ENCODE measurements around the gene ZKSCAN1.

ZKSCAN1 gene

DNA sequence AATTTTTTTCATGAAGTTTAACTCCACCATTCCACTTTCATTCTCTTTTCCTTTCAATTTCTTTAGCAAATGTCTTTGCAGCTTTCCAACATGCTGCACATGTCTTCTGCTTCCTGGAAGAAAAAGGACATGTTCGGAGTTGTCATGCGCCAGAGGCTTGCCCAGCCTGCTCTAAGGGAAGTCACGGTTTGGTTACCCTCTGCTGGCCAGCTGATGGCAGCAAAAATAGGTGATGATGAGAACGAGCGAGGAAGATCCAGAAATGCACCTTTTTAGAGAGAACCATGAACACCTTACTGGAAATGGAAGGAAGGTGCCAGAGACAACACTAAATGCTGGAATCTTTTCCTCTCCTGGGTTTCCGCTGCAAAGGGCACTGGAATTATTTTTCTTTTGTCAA is 29.3 kb downstream of the ZKSCAN1 start:
- no peaks in the 10 kb centered on the region for H3K9me3 Mint-ChIP-seq (ENCODE audit: low read depth)
- no peak overlapping the region for H3K4me3 Mint-ChIP-seq
- peaks cover 26% of the 10 kb centered on the region for H3K4me1 Mint-ChIP-seq (ENCODE audit: low read depth)
- H3K36me3 Mint-ChIP-seq = no peaks in the 10 kb centered on the region
- H3K27me3 Mint-ChIP-seq = no peaks in the 10 kb centered on the region
- no peak overlapping the region for H3K27ac Mint-ChIP-seq

DNA sequence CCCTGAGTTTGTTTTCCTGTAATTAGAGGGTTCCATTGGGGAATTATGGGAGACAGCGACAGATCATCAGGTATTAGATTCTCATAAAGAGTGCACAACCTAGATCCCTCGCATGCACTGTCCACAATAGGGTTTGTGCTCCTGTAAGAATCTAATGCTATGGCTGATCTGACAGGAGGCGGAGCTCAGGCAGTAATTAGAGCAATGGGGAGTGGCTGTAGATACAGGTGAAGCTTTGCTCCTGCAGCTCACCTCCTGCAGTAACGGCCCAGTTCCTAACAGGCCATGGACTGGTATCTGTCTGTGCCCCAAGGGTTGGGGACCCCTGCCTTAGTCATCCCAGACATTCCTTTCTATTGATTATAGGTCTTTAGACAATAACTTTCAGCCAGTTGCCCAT is 33.3 kb downstream of the ZKSCAN1 start:
- H3K4me3 Mint-ChIP-seq = peak overlapping the region; percentile 91
- no peaks in the 10 kb centered on the region for H3K9me3 Mint-ChIP-seq (ENCODE audit: low read depth)
- no peaks in the 10 kb centered on the region for H3K36me3 Mint-ChIP-seq
- peaks cover 23% of the 10 kb centered on the region for H3K4me1 Mint-ChIP-seq (ENCODE audit: low read depth)
- H3K27ac Mint-ChIP-seq = peak overlapping the region; percentile 82
- no peaks in the 10 kb centered on the region for H3K27me3 Mint-ChIP-seq

DNA sequence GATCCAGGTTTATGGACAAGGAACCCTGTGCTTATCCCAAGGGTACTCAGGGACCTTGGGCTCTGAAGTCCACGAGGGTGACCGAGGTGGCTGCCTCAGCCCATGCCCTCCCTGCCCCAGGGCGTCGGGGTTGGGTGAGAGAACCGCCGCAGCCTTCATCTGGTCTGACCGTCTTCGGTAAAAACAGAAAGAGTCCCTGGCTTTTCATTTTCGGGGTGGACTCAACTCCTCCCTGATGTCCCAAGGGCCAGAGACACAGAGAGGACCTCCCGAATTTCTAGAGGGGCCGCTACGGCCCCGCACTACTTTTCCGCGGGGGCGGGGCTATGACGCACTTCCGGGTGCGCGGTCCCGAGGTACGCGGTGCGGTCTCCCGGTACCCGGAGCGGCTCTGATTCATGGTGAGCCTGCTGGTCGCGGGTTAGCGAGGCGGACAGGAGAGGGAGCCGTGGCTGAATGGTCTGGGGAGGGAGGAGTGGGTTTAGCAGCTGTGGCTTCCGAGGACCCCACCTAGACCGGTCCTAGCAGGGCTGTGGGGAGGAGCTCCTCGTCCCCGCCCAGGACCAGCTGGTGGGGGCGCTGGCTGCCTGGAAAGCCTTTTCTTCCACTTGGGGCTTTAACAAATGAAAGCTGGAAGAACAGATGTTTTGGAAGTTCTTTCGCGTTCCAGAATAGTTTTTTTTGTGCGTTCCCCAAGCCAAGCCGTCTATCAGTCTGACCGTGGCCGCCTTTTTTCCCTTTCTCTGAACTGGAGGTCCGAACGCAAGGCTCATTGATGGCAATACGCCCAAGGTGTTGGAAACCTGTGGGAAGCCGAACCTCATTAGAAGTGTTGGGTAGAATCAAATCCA is 34.3 kb downstream of the ZKSCAN1 start, which contains the start of gene ZSCAN21:
ZSCAN21 (plus strand) TSS at position 334 of the 851 bp plus-strand sequence. CDS start 7,233 bp downstream, outside the sequence.
- Mint-ChIP-seq H3K27ac (peak within 1 kb of the TSS; percentile 90), H3K4me3 (peak within 1 kb of the TSS; percentile 91), H3K36me3 (no peaks in the 10 kb centered on the region), H3K9me3 (ENCODE audit: low read depth) (no peaks in the 10 kb centered on the region), H3K4me1 (ENCODE audit: low read depth) (peaks cover 23% of the 10 kb centered on the region), H3K27me3 (no peaks in the 10 kb centered on the region)

DNA sequence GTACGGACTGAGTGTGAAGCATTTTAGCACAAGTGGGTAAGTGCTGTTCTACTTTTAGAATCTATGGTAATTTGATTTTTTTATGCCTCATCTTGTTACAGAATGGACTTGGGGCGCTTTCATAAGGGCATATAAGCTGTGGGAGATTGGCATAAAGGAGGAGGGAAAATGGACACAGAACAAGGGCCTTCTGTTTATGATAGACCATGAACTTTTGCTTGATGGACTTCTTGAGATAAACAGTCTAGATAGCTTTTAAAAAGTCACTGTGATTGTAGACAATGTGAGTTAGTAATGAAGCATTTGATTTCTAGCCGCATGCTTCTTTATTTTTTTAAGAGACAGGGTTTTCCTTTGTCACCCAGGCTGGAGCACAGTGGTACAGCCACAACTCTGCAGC is 36.2 kb downstream of the ZKSCAN1 start:
- H3K9me3 Mint-ChIP-seq (ENCODE audit: low read depth) = no peaks in the 10 kb centered on the region
- no peaks in the 10 kb centered on the region for H3K27me3 Mint-ChIP-seq
- H3K4me1 Mint-ChIP-seq (ENCODE audit: low read depth) = peaks cover 22% of the 10 kb centered on the region
- H3K4me3 Mint-ChIP-seq = peak overlapping the region; percentile 74
- no peaks in the 10 kb centered on the region for H3K36me3 Mint-ChIP-seq
- no peak overlapping the region for H3K27ac Mint-ChIP-seq

DNA sequence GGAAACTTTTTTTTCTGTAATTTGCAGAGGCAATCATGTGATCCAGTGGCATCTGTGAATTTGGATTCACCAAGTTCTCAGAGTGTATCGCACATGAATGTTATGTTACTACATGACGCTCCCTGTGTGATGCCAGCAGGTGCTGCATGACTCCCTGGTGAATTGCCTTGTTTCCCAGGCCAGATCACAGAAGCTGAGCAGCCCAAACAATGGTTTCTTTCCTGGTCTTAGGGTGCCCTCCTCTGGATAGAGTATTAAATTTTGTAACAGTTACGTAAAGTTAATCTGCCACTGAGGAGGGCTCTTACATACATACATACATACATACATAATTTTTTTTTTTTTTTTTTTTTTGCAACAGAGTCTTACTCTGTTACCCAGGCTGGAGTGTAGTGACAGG is 37.8 kb downstream of the ZKSCAN1 start:
- peaks cover 22% of the 10 kb centered on the region for H3K4me1 Mint-ChIP-seq (ENCODE audit: low read depth)
- no peaks in the 10 kb centered on the region for H3K36me3 Mint-ChIP-seq
- H3K4me3 Mint-ChIP-seq = no peak overlapping the region
- H3K27ac Mint-ChIP-seq = no peak overlapping the region
- H3K27me3 Mint-ChIP-seq = no peaks in the 10 kb centered on the region
- H3K9me3 Mint-ChIP-seq (ENCODE audit: low read depth) = no peaks in the 10 kb centered on the region

DNA sequence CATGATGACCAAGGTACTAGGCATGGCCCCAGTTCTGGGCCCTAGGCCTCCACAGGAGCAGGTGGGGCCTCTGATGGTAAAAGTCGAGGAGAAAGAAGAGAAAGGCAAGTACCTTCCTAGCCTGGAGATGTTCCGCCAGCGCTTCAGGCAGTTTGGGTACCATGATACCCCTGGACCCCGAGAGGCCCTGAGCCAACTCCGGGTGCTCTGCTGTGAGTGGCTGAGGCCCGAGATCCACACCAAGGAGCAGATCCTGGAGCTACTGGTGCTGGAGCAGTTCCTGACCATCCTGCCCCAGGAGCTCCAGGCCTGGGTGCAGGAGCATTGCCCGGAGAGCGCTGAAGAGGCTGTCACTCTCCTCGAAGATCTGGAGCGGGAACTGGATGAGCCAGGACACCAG is 41.6 kb downstream of the ZKSCAN1 start:
- H3K4me1 Mint-ChIP-seq (ENCODE audit: low read depth) = peaks cover 4% of the 10 kb centered on the region
- H3K9me3 Mint-ChIP-seq (ENCODE audit: low read depth) = no peaks in the 10 kb centered on the region
- no peak overlapping the region for H3K27ac Mint-ChIP-seq
- no peaks in the 10 kb centered on the region for H3K27me3 Mint-ChIP-seq
- no peak overlapping the region for H3K4me3 Mint-ChIP-seq
- H3K36me3 Mint-ChIP-seq = peaks cover 3% of the 10 kb centered on the region

DNA sequence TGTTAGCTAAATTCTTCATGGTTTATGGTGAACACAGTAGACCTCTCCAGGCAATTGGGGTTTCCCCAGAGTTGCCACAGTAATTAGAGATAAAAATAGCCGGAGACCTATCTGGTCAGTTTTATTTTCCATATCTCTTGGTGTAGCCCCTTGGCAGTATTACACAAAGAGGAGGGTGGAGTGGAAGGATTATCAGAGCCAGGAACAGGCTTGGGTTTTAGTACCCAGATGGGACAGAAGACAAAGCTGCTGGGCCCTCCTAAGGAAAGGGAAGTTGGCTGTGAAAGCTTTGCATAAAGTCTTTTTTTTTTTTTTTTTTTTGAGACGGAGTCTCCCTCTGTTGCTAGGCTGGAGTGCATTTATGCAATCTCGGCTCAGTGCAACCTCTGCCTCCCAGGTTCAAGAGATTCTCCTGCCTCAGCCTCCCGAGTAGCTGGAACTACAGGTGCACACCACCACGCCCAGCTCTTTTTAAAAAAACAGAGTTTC is 43.9 kb downstream of the ZKSCAN1 start:
- no peaks in the 10 kb centered on the region for H3K9me3 Mint-ChIP-seq (ENCODE audit: low read depth)
- no peaks in the 10 kb centered on the region for H3K4me1 Mint-ChIP-seq (ENCODE audit: low read depth)
- no peak overlapping the region for H3K27ac Mint-ChIP-seq
- no peaks in the 10 kb centered on the region for H3K27me3 Mint-ChIP-seq
- peaks cover 5% of the 10 kb centered on the region for H3K36me3 Mint-ChIP-seq
- H3K4me3 Mint-ChIP-seq = no peak overlapping the region

DNA sequence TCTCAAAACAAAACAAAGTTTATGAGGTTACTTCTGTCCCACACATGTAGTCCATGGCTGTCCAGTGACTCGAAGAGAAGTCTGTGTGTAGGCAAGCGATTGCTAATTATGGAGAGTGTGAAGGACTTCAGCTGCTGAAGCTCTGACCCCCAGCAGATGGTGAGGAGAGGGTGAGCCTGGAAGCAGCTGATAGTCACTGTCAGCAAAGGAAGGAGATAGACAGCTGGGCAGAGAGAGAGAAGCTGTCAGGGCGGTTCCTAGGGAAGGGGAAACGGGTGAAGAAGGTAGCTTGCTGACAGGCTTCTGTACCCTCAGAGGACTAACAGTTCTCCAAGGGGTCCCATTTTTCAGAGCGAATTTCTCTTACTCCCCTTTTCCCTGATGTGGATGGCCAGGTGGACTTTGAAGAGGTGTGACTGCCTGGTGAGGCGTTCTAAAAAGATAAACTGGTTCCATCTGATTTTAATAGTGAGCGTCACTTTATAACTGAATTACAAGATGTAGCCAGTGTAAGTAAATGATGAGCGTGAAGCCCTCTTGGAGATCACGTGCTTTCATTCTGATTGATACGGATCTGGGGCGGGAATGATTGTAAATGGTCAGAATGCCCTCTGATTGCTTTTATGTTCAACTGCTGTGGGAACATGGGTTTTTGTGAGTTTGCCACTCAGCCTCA is 46.3 kb downstream of the ZKSCAN1 start:
- H3K27ac Mint-ChIP-seq = no peak overlapping the region

DNA sequence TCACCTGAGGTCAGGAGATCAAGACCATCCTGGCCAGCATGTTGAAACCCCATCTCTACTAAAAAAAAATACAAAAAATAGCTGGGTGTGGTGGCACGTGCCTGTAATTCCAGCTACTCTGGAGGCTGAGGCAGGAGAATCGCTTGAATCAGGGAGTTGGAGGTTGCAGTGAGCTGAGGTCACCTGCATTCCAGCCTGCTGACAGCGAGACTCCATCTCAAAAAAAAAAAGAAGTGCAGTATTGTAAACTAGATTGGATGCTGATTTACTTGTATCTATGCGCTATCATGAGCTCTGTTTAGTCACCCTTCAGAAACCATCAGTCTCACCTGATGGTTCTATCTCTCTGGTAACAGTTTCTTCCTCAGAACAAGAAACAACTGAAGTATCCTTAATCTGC is 48.0 kb downstream of the ZKSCAN1 start:
- no peak overlapping the region for H3K4me3 Mint-ChIP-seq
- H3K36me3 Mint-ChIP-seq = peaks cover 16% of the 10 kb centered on the region
- H3K9me3 Mint-ChIP-seq (ENCODE audit: low read depth) = no peaks in the 10 kb centered on the region
- no peaks in the 10 kb centered on the region for H3K4me1 Mint-ChIP-seq (ENCODE audit: low read depth)
- H3K27me3 Mint-ChIP-seq = no peaks in the 10 kb centered on the region
- no peak overlapping the region for H3K27ac Mint-ChIP-seq

More for the DNA sequence above, 46.3 kb downstream of the ZKSCAN1 start:
- Mint-ChIP-seq H3K36me3 (peaks cover 11% of the 10 kb centered on the region), H3K4me1 (ENCODE audit: low read depth) (no peaks in the 10 kb centered on the region), H3K27me3 (no peaks in the 10 kb centered on the region), H3K9me3 (ENCODE audit: low read depth) (no peaks in the 10 kb centered on the region), H3K4me3 (no peak overlapping the region)

DNA sequence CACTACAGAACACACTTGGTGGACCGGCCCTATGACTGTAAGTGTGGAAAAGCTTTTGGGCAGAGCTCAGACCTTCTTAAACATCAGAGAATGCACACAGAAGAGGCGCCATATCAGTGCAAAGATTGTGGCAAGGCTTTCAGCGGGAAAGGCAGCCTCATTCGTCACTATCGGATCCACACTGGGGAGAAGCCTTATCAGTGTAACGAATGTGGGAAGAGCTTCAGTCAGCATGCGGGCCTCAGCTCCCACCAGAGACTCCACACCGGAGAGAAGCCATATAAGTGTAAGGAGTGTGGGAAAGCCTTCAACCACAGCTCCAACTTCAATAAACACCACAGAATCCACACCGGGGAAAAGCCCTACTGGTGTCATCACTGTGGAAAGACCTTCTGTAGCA is 48.8 kb downstream of the ZKSCAN1 start:
- no peak overlapping the region for H3K4me3 Mint-ChIP-seq
- H3K36me3 Mint-ChIP-seq = peaks cover 16% of the 10 kb centered on the region
- H3K9me3 Mint-ChIP-seq (ENCODE audit: low read depth) = no peaks in the 10 kb centered on the region
- H3K4me1 Mint-ChIP-seq (ENCODE audit: low read depth) = no peaks in the 10 kb centered on the region
- no peaks in the 10 kb centered on the region for H3K27me3 Mint-ChIP-seq
- no peak overlapping the region for H3K27ac Mint-ChIP-seq

DNA sequence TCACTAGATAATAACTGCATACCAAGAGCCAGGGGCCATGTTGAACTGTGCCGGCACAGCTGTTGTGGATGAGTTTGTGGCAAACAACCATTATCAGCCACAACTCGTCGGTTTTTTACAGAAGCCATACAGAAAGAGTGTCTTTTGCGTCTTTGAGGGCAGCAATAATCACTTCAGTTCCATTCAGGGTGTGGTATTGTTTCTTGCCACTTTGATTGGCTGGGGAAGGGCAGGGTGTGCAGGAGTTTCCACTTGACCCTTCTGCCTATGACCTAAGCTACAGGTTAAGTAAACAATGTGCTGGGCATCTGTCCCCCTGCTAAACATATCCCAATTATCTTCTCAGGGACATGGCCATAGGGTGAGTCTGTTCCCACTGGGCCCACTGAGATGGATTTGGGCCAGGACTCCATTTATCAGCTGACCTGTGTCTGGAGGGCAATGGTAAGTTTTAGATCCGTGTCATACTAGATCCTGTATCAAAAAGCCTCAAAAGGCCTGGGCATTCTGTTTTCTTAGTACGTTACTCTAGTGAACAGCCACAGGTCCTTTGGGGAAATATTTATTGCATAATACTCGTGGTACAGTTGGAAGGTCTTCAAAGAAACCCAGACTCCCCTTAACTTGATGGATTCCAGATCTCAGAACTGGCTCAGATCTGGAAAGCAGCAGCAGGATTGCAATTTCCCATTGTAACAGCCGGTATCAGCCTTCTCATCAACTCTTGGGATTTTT is 50.2 kb downstream of the ZKSCAN1 start:
- Mint-ChIP-seq H3K9me3 (ENCODE audit: low read depth) (no peaks in the 10 kb centered on the region), H3K27ac (no peak overlapping the region), H3K4me1 (ENCODE audit: low read depth) (no peaks in the 10 kb centered on the region), H3K36me3 (peaks cover 24% of the 10 kb centered on the region), H3K27me3 (no peaks in the 10 kb centered on the region), H3K4me3 (no peak overlapping the region)

DNA sequence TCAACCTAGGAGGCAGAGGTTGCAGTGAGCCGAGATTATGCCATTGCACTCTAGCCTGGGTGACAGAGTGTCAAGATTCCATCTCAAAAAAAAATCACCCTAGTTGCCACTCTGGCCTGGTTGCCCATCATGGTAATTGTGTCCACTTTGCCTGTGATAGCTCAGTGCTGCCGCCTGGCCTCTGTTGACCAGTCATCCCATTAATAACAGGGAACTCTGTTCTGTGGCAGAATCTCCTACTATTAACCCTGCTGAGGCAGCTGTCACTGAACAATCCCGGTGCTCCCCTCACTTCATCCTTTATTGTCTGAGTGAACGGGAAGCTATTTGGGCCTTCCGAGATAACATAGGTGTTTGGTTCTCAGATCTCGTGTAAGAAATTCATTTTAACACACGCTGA is 51.6 kb downstream of the ZKSCAN1 start:
- Mint-ChIP-seq H3K9me3 (ENCODE audit: low read depth) (peaks cover 4% of the 10 kb centered on the region), H3K36me3 (peaks cover 35% of the 10 kb centered on the region), H3K27ac (no peak overlapping the region), H3K27me3 (no peaks in the 10 kb centered on the region), H3K4me1 (ENCODE audit: low read depth) (no peaks in the 10 kb centered on the region), H3K4me3 (no peak overlapping the region)

DNA sequence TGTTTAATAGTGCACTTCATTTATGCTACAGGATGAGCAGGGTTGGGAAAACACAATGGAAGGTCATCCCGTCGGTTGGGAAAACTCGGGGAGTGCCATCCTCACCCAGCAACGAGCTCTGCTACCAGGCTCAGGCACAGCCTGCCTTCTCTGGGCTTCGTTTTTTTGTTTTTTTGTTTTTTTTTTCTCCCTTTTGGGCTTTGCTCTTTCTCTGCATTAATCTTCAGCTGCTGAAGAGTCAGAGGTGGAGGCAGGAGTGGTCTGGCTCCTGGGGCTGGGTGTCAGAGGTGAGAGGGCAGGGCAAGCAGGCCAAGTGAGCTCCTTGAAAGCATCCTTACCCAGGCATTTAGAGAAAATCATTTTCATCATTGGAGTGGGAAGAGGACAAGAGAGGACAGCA is 54.6 kb downstream of the ZKSCAN1 start:
- no peak overlapping the region for H3K4me3 Mint-ChIP-seq
- H3K9me3 Mint-ChIP-seq (ENCODE audit: low read depth) = peaks cover 10% of the 10 kb centered on the region
- peaks cover 42% of the 10 kb centered on the region for H3K36me3 Mint-ChIP-seq
- H3K27ac Mint-ChIP-seq = no peak overlapping the region
- no peaks in the 10 kb centered on the region for H3K27me3 Mint-ChIP-seq
- no peaks in the 10 kb centered on the region for H3K4me1 Mint-ChIP-seq (ENCODE audit: low read depth)

DNA sequence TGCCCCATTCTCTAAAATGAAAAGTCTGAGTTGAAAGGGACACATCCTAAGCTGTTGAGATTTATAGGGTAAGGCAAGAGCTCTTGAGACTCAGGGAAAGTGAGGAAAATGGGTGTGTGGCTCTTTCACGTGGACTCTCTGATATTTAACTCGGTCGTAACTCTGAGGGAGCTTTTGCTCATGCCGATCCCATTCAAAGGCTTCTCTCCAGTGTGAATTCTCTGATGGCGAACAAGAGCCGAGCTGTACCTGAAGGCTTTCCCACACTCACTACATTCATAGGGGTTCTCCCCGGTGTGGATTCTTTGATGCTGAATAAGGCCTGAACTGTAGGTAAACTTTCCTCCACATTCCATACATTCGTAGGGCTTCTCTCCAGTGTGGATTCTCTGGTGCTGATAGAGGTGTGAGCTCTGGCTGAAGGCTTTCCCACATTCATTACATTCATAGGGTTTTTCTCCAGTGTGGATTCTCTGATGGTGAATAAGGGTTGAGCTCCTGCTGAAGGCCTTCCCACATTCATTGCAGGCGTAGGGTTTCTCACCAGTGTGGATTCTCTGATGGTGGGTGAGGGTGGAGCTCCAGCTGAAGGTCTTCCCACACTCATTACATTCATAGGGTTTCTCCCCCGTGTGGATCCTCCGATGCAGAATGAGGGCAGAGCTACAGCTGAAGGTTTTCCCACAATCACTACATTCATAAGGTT is 55.8 kb downstream of the ZKSCAN1 start:
- Mint-ChIP-seq H3K4me3 (no peak overlapping the region), H3K4me1 (ENCODE audit: low read depth) (no peaks in the 10 kb centered on the region), H3K27ac (no peak overlapping the region), H3K36me3 (peaks cover 49% of the 10 kb centered on the region), H3K27me3 (no peaks in the 10 kb centered on the region), H3K9me3 (ENCODE audit: low read depth) (peaks cover 10% of the 10 kb centered on the region)
